Measurements from ENCODE around the gene RABEPK.
A peak's percentile ranks its signal among the peaks of the same experiment; 100 is the strongest.
"Not testable (repeated sequence)": the region's sequence is repeated elsewhere in the genome, so short reads cannot be mapped to it uniquely, and the experiment has no call there.

RABEPK gene

DNA sequence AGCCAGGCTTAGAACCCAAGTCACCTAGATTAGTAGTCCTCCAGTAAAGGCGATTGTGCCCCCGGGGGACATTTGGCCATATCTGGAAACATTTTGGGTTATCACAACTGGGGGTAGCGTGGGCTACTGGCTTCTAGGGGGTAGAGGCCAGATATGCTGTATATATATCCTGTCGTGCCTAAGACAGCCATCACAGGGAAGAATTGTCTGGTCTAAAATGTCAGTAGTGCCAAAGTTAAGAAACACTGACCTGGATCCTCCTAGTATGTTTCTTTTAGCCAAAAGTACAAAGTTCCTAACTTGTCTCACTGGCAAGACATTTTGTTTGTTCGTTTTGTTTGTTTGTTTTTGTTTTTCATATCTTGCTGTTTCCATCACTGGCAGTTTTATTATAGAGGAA, 13.8 kb downstream of the RABEPK start:
- H3K4me3 ChIP-seq (ENCODE audit: low read depth, low read length): no peak overlapping the region
- no peak for TF ChIP-seq CTCF (IDR thresholded peaks at IDR 0.05; ENCODE audit: insufficient read depth, low read length, missing control alignments)
- no peak for DNase-seq (ENCODE audit: low read depth, low spot score)
- POLR2A ChIA-PET: no interaction called here
- CTCF ChIA-PET: no interaction called here

GRCh38 chr9:125218621-125219020, 18.3 kb downstream of the RABEPK start:
- no peak for TF ChIP-seq CTCF (IDR thresholded peaks at IDR 0.05; ENCODE audit: insufficient read depth, low read length, missing control alignments)
- H3K4me3 ChIP-seq (ENCODE audit: low read depth, low read length): no peak overlapping the region
- CTCF ChIA-PET: no interaction called here
- DNase-seq (ENCODE audit: low read depth, low spot score): no peak
- POLR2A ChIA-PET: interaction anchor here (0.7 kb wide), 1 partner anchor 9 kb away, joined by 3 read pairs; no protein-coding TSS in a partner anchor

DNA sequence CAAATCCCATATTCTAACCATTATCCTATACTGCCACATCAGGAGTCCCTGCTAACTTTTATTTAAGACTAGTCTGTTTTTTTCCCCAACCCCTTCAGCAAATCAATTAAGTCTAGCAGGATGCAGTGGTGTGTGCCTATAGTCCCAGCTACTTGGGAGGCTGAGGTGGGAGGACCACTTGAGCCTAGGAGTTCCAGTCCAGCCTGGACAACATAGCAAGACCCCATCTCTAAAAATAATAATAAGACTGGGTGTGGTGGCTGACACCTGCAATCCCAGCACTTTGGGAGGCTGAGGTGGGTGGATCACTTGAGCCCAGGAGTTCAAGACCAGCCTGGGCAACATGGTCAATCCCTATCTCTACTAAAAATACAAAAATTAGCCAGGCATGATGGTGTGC, 24.5 kb downstream of the RABEPK start:
- DNase-seq (ENCODE audit: low read depth, low spot score); CTCF ChIA-PET; H3K4me3 ChIP-seq (ENCODE audit: low read depth, low read length): not testable (repeated sequence)
- POLR2A ChIA-PET: interaction anchor here (1.0 kb wide), 1 partner anchor 18 kb away, joined by 5 read pairs; no protein-coding TSS in a partner anchor

DNA sequence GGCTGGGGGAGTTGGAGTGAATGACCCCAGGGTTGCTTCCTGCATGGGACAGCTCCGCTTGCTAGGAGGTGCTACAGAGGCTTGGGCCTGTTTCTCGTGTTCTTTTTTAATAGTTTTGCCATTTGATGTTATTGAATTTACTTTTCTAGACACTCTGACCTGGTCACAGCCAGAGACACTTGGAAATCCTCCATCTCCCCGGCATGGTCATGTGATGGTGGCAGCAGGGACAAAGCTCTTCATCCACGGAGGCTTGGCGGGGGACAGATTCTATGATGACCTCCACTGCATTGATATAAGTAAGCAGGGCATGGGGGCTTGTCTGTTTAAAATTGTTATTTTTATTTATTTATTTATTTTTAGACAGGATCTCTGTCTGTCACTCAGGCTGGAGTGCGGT, 27.4 kb downstream of the RABEPK start:
- POLR2A ChIA-PET: interaction anchor here (0.7 to 1.1 kb wide), 2 partner anchors 16 to 32 kb away, joined by 4 read pairs; no protein-coding TSS in a partner anchor
- no peak for DNase-seq (ENCODE audit: low read depth, low spot score)
- CTCF ChIA-PET: no interaction called here
- no peak overlapping the region for H3K4me3 ChIP-seq (ENCODE audit: low read depth, low read length)
- TF ChIP-seq CTCF (IDR thresholded peaks at IDR 0.05; ENCODE audit: insufficient read depth, low read length, missing control alignments): no peak

DNA sequence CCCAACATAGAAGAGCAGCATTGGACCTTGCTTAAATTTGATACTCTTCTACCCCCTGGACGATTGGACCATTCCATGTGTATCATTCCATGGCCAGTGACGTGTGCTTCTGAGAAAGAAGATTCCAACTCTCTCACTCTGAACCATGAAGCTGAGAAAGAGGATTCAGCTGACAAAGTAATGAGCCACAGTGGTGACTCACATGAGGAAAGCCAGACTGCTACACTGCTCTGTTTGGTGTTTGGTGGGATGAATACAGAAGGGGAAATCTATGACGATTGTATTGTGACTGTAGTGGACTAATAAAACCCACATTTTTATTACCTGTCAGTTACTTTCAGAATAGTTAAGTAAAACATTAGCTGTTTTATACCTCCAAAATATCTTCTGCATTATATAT, 33.3 kb downstream of the RABEPK start:
- no peak for TF ChIP-seq CTCF (IDR thresholded peaks at IDR 0.05; ENCODE audit: insufficient read depth, low read length, missing control alignments)
- ChIA-PET CTCF (no interaction called here), POLR2A (interaction anchor here (0.6 to 2.1 kb wide), 5 partner anchors 8 to 42 kb away, joined by 3 to 16 read pairs (median 4); no protein-coding TSS in a partner anchor)
- DNase-seq (ENCODE audit: low read depth, low spot score): peak; percentile 95
- H3K4me3 ChIP-seq (ENCODE audit: low read depth, low read length): no peak overlapping the region

DNA sequence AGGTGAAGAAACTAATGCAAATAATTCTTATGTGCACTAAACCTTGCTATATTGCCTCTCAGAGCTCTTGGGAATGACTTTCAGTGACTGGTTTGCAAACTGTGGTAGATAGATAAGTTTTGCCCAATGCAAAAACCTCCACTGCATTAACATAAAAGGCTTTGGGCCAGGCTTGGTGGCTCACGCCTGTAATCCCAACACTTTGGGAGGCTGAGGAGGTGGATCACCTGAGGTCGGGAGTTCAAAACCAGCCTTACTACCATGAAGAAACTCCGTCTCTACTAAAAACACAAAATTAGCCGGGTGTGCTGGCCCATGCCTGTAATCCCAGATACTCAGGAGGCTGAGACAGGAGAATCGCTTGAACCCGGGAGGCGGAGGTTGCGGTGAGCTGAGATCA, 33.8 kb downstream of the RABEPK start:
- DNase-seq (ENCODE audit: low read depth, low spot score); H3K4me3 ChIP-seq (ENCODE audit: low read depth, low read length): not testable (repeated sequence)
- ChIA-PET POLR2A (interaction anchor here (0.6 to 2.1 kb wide), 4 partner anchors 9 to 28 kb away, joined by 3 to 16 read pairs (median 4); no protein-coding TSS in a partner anchor), CTCF (interaction anchor here (1.5 kb wide), 1 partner anchor 141 kb away, joined by 3 read pairs; no protein-coding TSS in a partner anchor)

DNA sequence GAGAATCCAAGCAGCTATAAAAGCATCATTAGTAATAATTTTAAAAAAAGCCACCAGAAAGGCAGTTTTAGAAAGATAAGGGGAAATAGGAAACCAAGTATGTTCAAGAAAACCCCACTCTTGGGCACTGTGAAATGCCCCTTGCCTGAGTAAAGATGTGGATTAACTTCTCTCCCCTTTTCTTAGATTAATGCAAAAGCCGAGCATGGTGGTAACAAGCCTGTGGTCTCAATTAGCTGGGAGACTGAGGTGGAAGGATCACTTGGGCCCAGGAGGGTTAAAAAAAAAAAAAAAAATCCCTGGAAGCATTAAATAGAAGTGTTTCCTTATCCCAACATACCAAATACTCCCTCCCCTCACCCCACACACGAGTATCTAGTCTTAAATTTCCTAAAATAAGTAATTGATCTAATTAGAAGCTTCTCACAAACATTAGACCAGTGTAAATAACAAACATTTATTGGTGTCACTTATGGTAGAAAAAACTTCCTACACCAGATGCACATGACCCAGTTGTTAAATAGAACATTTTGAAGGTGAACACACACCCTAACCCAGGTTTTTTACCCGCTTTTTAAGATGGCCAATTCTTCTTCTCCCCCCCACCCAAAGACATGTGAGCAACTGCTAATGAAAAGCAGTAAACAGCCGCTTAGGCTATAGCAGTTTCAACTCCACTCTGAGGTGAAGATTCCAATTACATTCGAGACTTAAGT, 35.6 kb downstream of the RABEPK start:
- CTCF ChIA-PET: interaction anchor here (1.5 kb wide), 1 partner anchor 139 kb away, joined by 3 read pairs; no protein-coding TSS in a partner anchor
- POLR2A ChIA-PET: interaction anchor here (1.1 kb wide), 1 partner anchor 26 kb away, joined by 3 read pairs; the partner anchor contains the start of gene GAPVD1
- peak overlapping the region; percentile 36 for H3K4me3 ChIP-seq (ENCODE audit: low read depth, low read length)

GRCh38 chr9:125236520-125237159, 36.3 kb downstream of the RABEPK start:
- peak overlapping the region; percentile 99 for H3K4me3 ChIP-seq (ENCODE audit: low read depth, low read length)

More for the DNA sequence above, 35.6 kb downstream of the RABEPK start:
- DNase-seq (ENCODE audit: low read depth, low spot score): no peak
- no peak for TF ChIP-seq CTCF (IDR thresholded peaks at IDR 0.05; ENCODE audit: insufficient read depth, low read length, missing control alignments)

More at GRCh38 chr9:125236520-125237159, 36.3 kb downstream of the RABEPK start:
- DNase-seq (ENCODE audit: low read depth, low spot score); CTCF ChIA-PET: not testable (repeated sequence)
- POLR2A ChIA-PET: interaction anchor here (1.1 kb wide), 1 partner anchor 25 kb away, joined by 3 read pairs; the partner anchor contains the start of gene GAPVD1

All from AG04449 (cell line).